ENCODE data around the gene FHDC1.

Gene FHDC1

DNA sequence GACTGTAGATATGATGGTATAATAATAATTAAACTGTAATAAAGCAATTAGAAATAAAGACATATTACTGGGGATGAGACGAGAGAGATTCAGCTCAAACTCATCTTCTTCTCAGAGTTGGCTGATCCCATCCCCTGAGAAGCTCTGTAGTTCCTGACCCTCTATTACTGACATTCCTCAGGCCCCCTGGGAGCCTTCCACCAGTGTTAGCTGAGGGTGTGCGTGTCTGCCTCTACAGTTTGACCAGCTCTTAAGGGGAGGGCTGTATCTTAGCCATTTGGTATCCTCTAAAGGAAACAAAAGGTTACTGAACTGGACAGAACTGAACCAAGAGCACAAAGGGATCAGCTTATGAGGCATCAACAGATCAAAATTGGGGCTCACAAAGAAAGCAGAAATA, 11.2 kb downstream of the FHDC1 start:
- no peaks in the 10 kb centered on the region for H3K79me2 ChIP-seq (ENCODE audit: insufficient read depth, low read depth)
- TF ChIP-seq, protein P1, sequence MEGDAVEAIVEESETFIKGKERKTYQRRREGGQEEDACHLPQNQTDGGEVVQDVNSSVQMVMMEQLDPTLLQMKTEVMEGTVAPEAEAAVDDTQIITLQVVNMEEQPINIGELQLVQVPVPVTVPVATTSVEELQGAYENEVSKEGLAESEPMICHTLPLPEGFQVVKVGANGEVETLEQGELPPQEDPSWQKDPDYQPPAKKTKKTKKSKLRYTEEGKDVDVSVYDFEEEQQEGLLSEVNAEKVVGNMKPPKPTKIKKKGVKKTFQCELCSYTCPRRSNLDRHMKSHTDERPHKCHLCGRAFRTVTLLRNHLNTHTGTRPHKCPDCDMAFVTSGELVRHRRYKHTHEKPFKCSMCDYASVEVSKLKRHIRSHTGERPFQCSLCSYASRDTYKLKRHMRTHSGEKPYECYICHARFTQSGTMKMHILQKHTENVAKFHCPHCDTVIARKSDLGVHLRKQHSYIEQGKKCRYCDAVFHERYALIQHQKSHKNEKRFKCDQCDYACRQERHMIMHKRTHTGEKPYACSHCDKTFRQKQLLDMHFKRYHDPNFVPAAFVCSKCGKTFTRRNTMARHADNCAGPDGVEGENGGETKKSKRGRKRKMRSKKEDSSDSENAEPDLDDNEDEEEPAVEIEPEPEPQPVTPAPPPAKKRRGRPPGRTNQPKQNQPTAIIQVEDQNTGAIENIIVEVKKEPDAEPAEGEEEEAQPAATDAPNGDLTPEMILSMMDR (conservative IDR thresholded peaks at IDR 0.05; ENCODE audit: low read depth, low read length): no peak

DNA sequence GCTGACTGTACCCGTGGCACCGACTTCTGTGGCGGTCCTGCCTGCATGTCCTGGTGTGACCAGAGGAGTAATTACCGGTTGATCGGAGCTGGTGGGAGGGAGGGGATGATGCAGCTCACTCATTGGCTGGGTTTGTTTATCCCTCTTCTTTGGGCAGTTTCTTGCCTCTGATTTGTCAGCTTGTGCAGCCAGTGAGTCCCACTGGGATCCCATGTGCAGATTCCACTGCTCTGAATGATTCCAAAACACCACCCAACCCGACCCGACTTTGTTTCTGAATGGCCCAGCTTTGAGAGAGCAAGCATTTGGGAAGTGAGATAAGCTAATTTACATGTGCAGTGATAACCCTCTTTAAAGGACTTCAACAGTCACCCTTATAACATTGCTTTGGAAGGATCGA, 13.8 kb downstream of the FHDC1 start:
- Histone ChIP-seq H2AFZ (ENCODE audit: low read depth) (no peak overlapping the region), H3K4me1 (ENCODE audit: low read depth, poor library complexity, severe bottlenecking) (no peaks in the 10 kb centered on the region), H3K36me3 (ENCODE audit: insufficient read depth) (no peaks in the 10 kb centered on the region), H3K4me2 (no peak overlapping the region), H3K79me2 (ENCODE audit: insufficient read depth, low read depth) (no peaks in the 10 kb centered on the region), H3K4me3 (IDR thresholded peaks at IDR 0.05; ENCODE audit: insufficient read depth, low read depth, low read length) (no peak overlapping the region), H3K27me3 (ENCODE audit: insufficient read depth, low read depth) (no peaks in the 10 kb centered on the region), H3K27ac (no peak overlapping the region), H3K9ac (no peak overlapping the region), H4K20me1 (ENCODE audit: insufficient read depth) (no peaks in the 10 kb centered on the region)
- TF ChIP-seq, protein P1 (conservative IDR thresholded peaks at IDR 0.05; ENCODE audit: low read depth, low read length): no peak

More for the DNA sequence above, 11.2 kb downstream of the FHDC1 start:
- Histone ChIP-seq H4K20me1 (ENCODE audit: insufficient read depth) (no peaks in the 10 kb centered on the region), H3K27ac (no peak overlapping the region), H3K36me3 (ENCODE audit: insufficient read depth) (no peaks in the 10 kb centered on the region), H3K4me3 (IDR thresholded peaks at IDR 0.05; ENCODE audit: insufficient read depth, low read depth, low read length) (no peak overlapping the region), H3K27me3 (ENCODE audit: insufficient read depth, low read depth) (no peaks in the 10 kb centered on the region), H3K9ac (no peak overlapping the region), H2AFZ (ENCODE audit: low read depth) (no peak overlapping the region), H3K4me1 (ENCODE audit: low read depth, poor library complexity, severe bottlenecking) (no peaks in the 10 kb centered on the region), H3K4me2 (no peak overlapping the region)

DNA sequence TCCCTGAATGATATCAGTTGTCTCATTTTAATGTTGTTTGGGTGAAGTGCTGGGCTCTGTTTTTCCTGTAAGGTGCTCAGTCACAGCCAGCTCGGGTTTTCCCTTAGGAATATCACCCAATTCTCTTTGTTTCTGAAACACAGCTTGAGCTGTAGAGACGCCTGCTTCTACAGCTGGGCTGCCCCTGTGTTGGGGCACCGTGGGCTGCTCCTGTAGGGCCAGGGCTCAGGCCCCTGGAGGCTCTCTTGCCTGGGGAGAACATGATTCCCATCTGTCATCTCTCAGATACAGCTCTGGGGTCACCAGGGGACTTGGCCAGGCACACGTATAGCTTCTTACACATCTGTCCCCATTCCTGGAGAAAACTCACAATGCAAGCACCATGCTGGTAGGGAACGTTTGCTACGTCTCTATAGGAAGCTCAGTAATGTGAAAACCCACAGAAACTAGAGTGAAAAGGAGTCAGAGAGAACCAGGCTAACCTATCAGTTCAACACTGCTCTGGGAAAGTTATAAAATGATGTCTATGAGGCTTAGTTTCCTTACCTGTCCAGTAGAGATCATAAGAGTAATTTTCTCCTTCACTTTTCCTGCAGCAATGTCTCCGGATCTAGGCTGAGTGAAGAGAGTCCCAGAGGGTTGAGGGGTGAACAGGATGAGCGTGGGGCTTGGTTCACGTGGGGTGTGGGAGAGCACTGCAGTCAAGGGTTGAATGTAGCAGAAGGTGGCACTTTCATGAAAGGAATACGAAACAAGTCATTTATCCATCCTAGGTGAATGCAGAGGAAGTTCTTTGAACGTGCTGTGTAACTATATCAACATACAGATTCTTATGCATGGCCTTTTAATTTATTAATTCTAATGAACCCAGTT, 14.5 kb downstream of the FHDC1 start:
- H3K4me1 ChIP-seq (ENCODE audit: low read depth, poor library complexity, severe bottlenecking): no peaks in the 10 kb centered on the region
- H3K79me2 ChIP-seq (ENCODE audit: insufficient read depth, low read depth): no peaks in the 10 kb centered on the region
- H3K4me2 ChIP-seq: no peak overlapping the region
- H3K27me3 ChIP-seq (ENCODE audit: insufficient read depth, low read depth): no peaks in the 10 kb centered on the region
- no peak overlapping the region for H2AFZ ChIP-seq (ENCODE audit: low read depth)
- no peaks in the 10 kb centered on the region for H4K20me1 ChIP-seq (ENCODE audit: insufficient read depth)
- TF ChIP-seq, protein P1 (conservative IDR thresholded peaks at IDR 0.05; ENCODE audit: low read depth, low read length): no peak
- H3K27ac ChIP-seq: no peak overlapping the region
- no peaks in the 10 kb centered on the region for H3K36me3 ChIP-seq (ENCODE audit: insufficient read depth)
- H3K4me3 ChIP-seq (IDR thresholded peaks at IDR 0.05; ENCODE audit: insufficient read depth, low read depth, low read length): no peak overlapping the region
- no peak overlapping the region for H3K9ac ChIP-seq

GRCh38 chr4:152951348-152951747, 15.2 kb downstream of the FHDC1 start:
- no peaks in the 10 kb centered on the region for H3K4me1 ChIP-seq (ENCODE audit: low read depth, poor library complexity, severe bottlenecking)
- H2AFZ ChIP-seq (ENCODE audit: low read depth): no peak overlapping the region
- H3K9ac ChIP-seq: no peak overlapping the region
- no peaks in the 10 kb centered on the region for H3K79me2 ChIP-seq (ENCODE audit: insufficient read depth, low read depth)
- no peak overlapping the region for H3K4me2 ChIP-seq
- no peaks in the 10 kb centered on the region for H3K36me3 ChIP-seq (ENCODE audit: insufficient read depth)
- no peaks in the 10 kb centered on the region for H4K20me1 ChIP-seq (ENCODE audit: insufficient read depth)
- H3K27ac ChIP-seq: no peak overlapping the region
- H3K4me3 ChIP-seq (IDR thresholded peaks at IDR 0.05; ENCODE audit: insufficient read depth, low read depth, low read length): no peak overlapping the region
- no peaks in the 10 kb centered on the region for H3K27me3 ChIP-seq (ENCODE audit: insufficient read depth, low read depth)
- TF ChIP-seq, protein P1 (conservative IDR thresholded peaks at IDR 0.05; ENCODE audit: low read depth, low read length): no peak
